Activated CD8-positive, alpha-beta memory T cell treated with anti-CD3 and anti-CD28 coated beads, Interleukin-2, amount 50 U/mL, for 24 hours (primary cell): ENCODE data around the gene LIN7C.

Experiments used
- DNase-seq: peaks from one replicate; pipeline ENCODE4 v3.0.0-alpha.2; 2020; ENCODE audit errors: extremely low read depth

The LIN7C gene

DNA sequence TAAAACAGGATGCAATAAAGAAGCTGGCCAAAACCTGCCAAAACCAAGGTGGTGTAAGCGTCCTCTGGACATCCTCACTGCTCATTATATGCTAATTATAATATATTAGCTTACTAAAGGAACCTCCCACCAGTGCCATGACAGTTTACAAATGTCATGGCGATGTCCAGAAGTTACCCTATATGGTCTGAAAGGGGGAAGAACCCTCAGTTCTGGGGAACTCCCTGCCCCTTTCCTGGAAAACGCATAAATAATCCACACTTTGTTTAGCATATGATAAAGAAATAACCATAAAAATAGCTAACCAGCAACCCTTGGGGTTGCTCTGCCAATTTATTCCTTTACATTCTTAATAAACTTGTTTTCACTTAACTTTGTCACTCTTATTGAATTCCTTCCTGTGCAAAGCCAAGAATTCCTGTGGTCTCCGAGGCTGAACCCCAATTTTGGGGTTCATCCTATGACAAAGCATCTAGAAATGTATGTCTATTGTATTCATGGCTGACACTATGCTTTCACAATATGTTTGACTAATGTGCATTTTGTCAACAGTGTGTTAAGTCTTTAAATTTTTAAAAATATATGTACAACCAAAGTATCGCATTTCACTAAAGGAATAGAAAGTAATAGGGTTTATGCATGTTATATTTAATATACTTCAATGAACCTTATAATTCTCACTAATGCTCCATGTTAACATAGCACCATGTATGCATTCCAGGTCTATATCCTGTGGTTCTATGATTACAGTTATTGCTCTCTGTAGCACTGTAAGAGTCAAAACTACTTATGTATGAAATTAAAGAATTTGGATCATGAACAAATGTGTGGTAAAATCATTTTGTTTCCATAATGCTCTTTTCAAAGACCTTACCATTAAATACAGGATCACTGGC is 59.0 kb downstream of the LIN7C start:
- no peak for DNase-seq

DNA sequence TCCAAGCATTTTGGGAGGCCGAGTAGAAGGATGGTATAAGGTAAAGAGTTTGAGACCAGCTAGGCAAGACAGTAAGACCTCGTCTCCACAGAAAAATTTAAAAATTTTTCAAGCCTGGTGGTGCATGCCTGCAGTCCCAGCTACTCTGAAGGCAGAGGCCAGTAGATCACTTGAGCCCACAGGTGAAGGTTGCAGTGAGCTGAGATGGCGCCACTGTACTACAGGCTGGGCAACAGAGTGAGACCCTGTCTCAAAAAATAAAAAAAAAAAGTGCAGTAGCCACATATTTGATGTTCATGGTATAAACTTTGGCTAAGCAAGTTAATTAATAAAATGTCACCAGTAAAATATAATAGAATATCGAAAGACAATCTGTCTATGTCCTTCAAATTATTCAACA is 60.9 kb downstream of the LIN7C start:
- DNase-seq, result no peak

DNA sequence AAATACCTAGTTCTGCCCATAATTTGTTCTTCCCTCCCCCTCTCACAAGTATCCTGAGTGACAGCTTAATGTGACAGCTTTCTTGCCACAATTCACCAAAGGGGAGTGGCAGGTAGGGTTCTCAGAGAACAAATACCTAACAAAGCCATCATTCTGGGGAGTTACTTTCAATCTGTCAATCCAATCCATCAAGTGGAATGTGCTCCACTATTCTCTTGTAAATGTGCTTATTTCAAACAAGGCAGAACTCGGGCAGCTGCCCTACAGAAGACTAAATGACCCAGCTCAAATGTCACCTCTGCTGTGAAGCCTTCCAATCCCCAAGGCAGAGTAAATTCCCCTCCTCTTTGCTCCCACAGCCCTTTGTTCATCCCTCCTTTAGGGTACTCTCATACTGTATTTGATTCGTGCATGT is 61.8 kb downstream of the LIN7C start:
- no peak for DNase-seq
